Amniotic stem cell (primary cell): ENCODE data around the gene C7.
"Not testable (repeated sequence)": the region's sequence is repeated elsewhere in the genome, so short reads cannot be mapped to it uniquely, and the experiment has no call there.

ENCODE experiments used
- DNase-seq: peaks from one replicate; lab custom pipeline; 2025; lab: John Stamatoyannopoulos, UW

The C7 gene

DNA sequence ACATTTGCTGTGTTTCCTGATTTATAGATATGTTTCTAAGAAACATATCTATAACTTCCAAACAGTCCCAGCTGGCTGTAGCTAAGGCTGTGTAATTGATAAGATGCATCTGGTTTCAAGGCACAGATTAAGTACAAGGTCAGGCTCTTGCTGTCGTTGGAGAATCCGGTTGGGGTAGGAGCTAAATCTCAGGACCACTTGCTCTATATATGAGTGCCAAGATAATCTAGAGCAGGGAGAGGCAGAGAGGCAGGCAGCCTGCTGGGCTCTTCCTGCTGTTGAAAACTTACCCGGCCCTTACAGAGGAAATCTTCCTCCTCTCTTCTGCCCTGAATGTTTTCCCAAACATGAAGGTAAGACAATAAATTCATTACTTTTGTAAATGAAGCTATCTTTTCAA, at the start of gene C7:
C7 (plus strand) TSS at position 234 of the 400 bp plus-strand sequence; CDS start at position 348, 114 bp downstream.
- no peak for DNase-seq

DNA sequence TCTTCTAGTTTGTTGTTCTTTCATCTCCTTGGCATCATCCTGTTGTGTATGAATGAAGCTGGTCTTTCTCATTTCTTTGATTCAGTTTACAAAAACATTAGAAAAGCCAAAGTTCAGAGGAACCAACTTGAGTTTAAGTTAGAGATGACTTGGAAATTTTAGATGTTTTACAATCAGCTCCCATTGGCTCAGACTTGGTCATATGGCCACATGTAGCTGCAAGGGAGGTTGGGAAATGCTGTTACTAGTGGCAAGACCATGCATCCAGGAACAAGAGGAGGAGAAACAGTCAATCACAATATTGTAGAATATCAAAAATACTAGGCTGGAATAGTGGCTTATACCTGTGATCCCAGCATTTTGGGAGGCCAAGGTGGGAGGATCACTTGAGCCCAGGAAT, 48.6 kb upstream of the C7 start:
- DNase-seq = no peak

DNA sequence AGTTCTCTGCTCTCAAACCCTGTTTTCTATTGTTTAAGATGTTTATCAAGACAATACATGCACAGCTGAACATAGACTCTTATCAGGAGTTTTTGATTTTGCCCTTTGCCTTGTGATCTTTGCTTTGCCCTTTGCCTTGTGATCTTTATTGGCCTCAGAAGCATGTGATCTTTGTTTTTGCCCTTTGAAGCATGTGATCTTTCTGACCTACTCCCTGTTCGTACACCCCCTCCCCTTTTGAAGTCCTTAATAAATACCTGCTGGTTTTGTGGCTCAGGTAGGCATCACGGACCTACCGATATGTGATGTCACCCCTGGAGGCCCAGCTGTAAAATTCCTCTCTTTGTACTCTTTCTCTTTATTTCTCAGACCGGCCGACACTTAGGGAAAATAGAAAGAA, 44.3 kb upstream of the C7 start:
- not testable (repeated sequence) for DNase-seq

DNA sequence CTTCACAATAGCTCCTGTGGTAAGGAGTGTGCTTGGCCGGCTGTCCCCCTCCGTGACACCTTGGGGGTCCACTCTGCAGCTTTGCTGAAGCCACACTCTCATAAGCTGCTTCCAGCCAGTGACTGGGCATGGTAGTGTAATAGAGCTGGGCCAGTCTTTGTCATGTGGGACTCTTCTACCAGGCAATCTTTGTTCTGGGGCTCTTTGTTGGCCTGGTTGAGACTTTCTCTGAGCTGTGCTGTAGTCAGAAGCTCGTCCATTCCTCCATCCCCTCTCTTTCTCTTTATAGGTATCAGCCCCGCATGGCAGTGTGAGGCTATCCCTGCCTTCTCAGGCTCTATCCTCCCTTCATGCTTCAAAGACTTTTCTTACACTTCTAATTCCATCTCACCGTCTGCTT, 42.5 kb upstream of the C7 start:
- no peak for DNase-seq

DNA sequence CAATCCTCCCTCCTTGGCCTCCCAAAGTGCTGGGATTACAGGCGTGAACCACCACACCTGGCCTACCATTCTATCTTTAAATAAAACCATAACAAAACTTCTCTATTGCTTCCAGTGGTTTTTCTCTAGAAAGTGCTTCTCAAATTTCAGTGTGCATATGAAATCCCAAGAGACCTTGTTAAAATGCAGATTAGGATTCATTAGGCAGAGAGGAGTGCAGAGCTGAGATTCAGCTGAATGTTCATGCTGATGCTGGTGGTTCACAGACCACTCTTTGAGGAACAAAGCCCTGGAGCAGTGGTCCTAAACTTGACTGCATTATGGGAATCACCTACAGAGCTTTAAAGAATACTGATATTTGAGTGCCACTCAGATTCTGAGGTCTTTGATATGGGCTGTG, 39.9 kb upstream of the C7 start:
- no peak for DNase-seq

DNA sequence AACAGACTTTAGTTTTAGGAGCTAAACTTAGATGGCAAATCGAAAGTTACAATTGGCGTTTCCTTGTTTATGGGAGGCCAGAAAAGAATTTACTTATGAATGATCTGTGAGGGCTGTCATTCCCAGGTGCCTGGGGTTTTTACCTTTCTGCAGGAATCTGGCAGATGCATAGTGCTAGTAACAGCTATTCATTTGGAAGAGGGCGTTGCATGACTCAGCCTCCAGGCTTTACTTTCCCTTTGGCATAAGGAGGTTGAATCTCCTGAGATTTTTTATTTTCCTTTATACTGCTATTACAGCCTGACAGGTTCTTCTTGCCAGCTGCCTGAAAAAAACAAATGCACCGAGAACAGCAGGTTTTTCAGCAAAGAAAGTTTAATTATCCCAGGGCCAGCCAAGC, 38.1 kb upstream of the C7 start:
- no peak for DNase-seq

DNA sequence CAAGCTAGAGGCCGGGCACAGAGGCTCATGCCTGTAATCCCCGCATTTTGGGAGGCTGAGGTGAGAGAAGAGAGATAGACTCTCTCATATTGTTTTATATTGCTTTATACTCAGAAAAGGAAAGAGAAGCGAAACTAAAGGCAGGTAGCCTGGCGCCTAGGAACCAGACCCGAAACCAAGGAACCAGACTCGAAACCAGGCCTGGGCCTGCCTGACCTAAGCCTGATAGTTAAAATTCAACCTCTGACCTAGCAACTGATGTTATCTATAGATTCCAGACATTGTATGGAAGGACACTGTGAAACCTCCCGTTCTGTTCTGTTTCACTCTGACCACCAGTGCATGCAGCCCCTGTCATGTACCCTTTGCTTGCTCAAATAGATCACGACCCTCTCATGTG, 37.0 kb upstream of the C7 start:
- not testable (repeated sequence) for DNase-seq

DNA sequence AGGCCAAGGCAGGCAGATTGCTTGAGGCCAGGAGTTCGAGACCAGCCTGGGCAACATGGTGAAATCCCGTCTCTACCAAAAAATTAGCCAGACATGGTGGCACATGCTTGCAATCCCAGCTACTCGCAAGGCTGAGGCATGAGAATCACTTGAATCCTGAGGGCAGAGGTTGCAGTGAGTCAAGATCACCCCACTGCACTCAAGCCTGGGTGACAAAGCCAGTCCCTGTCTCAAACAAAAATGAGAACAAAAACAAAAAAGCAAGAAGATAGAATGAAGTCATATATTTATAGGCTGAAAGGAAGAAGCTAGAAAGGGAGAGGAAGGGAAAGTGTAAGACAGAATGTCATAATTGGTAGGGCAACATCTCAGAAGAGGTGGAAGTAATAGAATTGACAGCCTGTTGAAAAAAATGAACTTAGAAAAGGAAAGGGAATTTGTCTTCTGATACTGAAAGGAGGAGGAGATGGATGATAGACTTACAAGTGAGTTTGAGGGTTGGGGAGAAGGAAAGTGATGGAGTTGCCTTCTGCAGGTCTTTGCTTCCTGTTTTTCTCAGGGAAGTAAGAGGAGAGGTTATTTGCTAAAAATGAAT, 35.9 kb upstream of the C7 start:
- DNase-seq = no peak

DNA sequence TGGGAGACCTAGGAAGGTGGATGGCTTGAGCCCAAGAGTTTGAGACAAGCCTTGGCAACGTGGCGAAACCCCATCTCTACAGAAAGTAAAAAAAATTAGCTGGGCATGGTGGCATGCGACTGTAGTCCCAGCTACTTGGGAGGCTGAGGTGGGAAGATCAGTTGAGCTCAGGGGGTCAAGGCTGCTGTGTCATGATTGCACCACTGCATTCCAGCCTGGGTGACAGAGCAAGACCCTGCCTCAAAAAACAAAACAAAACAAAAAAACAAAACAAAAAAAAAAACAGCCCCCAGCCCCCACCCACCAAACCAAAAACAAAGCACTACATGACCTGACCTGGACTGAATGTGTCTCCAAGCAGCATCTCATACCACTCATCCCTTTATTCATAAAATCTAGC, 33.3 kb upstream of the C7 start:
- no peak for DNase-seq

DNA sequence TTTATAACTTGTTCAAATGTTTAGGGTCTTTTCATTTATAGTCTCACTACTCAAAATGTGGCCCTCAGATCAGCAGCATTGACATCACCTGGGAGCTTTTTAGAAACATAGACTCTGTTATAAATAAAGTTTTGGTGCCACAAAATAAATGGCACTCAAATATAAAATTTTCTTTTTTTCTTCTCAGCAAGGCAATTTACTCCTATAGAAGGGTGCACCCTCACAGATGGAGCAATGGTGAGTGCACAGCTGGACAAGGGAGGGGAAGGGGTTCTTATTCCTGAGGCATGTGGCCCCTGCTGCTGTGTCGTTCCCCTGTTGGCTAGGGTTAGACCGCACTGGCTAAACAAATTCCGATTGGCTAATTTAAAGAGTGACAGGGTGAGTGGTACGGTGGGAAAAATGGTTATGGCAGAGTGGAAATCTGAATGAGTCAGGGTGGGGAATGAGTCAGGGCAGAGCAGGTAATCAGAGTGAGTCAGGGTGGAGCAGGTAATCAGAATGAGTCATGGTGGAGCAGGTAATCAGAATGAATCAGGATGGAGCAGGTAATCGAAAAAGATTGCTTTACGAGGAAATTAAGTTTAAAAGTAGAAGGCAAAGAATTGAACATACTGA, 31.8 kb upstream of the C7 start:
- DNase-seq = no peak

DNA sequence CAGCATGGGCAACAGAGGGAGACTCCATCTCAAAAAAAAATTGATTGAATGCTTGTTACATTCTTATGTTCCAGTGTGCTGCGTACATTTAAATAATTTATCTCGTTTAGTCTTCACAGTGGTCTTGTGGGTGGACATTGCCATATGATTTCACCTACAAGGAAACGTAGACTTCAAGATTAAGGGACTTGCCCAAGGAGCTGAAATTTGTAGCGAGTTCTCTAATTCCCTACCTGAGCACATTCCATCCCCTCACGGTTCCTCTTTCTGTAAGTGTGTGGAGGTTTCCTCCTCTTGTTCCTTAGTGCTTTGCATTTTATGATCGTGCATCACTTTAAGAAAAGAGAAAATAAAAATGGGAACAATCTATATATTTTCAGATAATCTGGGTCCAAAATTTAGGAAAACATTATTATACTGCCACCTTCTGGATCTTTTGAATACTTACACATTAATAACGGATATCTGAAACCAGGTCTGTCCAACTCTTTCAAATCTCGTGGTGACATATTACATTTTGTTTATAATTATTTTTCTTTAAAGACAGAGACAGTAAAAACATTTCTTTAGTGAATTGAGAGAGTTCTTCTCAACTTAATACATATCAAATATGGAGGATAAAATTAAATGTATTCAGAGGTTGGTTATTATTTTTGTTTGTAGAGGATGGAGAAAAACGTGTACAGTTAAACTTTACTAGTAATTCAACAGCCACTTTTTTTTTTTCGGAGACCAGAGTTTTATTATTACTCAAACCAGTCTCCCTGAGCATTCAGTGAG, 29.9 kb upstream of the C7 start:
- DNase-seq = peak; percentile 3

DNA sequence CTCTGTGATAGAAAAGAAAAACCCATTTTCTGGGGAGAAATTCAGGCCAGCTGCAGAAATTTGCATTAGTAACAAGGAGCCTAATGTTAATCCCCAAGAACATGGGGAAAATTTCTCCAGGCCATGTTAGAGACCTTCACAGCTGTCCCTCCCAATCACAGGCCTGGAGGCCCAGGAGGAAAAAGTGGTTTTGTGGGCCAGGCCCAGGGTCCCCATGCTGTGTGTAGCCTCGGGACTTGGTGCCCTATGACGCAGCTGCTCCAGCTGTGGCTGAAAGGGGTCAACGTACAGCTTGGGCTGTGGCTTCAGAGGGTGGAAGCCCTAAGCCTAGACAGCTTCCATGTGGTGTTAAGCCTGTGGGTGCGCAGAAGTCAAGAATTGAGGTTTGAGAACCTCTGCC, 27.0 kb upstream of the C7 start:
- DNase-seq = no peak

DNA sequence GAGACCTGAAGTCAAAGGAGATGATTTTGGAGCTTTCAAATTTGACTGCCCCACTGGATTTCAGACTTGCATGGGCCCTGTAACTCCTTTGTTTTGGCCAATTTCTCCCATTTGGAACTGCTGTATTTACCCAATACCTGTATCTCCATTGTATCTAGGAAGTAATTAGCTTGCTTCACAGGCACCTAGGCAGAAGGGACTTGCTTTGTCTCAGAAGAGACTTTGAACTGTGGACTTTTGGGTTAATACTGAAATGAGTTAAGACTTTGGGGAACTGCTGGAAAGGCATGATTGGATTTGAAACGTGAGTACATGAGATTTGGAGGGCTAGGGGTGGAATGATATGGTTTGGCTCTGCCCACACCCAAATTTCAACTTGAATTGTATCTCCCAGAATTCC, 26.2 kb upstream of the C7 start:
- not testable (repeated sequence) for DNase-seq

DNA sequence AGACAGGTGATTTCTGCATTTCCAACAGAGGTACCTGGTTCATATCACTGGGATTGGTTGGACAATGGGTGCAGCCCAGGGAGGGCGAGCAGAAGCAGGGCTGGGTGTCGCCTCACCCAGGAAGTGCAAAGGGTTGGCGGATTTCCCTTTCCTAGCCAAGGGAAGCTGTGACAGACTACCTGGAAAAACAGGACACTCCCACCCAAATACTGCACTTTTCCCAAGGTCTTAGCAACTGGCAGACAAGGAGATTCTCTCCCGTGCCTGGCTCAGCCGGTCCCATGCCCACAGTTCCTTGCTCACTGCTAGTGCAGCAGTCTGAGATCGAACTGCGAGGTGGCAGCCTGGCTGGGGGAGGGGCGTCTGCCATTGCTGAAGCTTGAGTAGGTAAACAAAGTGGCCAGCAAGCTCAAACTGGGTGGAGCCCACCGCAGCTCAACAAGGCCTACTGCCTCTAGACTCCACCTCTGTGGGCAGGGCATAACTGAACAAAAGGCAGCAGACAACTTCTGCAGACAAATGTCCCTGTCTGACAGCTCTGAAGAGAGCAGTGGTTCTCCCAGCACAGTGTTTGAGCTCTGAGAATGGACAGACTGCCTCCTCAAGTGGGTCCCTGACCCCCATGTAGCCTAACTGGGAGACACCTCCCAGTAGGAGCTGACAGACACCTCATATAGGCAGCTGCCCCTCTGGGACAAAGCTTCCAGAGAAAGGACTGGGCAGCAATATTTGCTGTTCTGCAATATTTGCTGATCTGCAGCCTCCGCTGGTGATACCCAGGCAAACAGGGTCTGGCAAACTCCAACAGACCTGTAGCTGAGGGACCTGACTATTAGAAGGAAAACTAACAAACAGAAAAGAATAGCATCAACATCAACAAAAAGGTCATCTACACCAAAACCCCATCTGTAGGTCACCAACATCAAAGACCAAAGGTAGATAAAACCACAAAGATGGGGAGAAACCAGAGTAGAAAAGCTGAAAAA, 13.6 kb upstream of the C7 start:
- DNase-seq = not testable (repeated sequence)

DNA sequence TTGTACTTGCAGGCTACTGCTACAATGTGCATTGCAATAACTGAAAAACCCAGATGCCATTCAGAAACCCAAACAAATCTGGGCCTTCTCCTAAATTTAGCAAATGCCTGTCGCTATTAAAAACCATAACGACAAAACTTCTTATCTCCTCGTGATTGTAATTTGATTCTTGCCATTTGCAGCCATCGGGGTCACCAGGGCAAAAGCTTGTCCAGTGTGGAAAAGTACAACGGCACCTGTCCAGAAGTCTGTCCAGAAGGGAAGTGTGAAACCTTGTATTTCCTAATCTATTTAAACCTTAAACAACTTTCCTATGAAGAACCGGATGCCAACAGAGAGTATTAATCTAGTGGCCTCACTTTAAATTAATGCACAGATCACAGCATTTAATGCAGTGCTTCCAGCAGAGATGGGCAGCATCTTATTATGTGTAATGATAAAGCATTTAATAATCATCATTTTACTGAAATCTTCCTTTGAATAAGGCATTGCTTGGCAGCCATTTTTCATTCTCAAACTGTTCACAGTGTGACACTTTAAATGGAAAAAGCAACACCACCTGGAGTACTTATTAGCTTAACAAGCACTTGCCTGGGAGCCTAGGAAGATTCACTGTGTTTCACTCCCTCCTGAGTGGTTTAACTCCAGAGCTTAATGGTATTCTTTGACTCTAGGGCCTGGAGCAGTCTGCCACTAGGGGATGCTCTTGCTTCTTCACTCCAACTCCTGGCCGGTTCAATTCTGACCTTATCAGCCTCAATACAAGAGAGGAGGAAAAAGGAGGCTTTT, 4.9 kb upstream of the C7 start:
- DNase-seq = peak; percentile 56

DNA sequence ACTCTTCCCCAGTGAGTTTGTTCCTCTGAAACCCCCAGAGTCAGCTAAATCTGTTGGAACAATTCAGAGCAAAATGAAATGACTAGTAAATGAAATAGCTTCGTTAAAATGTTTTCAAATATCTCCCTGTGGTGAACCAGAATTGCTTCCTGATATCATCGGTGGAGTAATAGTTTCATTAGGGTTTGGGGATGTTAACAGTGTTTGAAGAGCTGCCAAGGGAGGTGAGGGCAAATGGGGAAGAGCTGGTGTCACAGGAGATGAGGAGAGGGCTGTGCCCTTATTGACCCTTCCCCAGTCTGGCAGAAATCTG, 4.3 kb upstream of the C7 start:
- DNase-seq = no peak

DNA sequence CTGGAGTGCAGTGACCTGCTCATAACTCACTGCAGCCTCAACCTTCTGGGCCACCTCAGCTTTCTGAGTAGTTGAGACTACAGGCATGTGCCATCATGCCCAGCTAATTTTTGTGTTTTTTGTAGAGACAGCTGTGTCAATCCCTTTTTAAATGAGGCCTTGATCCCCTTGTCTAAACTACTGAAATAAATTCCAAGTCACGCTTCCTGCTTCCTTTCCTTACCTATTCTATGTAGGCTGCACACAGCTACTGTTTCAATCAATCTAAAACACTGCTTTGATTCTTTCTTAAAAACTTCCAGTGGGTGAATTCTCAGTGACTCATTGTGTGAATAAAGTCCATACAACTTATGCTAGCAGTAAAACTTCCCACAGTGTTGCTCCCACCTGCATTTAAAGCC, 2.9 kb upstream of the C7 start:
- DNase-seq = no peak

DNA sequence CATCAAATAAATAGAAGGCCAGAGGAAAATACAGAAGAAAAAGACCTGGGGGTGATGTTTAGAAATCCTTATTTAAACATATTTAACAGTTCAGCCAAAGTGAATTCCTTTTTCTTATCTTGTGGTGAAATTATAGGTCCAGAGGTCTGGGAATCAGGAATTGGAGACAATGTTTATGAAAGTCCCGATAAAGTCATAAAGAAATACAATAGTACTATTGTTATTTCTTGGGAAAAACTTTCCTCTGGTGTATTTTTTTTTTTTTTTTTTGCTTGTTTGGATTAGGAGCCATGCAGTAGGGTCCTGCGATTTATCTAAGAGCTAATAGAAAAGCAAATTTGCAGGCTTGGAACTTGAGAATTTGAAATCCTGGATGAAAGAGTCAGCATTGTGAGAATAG, 426 bp downstream of the C7 start:
- DNase-seq = no peak

DNA sequence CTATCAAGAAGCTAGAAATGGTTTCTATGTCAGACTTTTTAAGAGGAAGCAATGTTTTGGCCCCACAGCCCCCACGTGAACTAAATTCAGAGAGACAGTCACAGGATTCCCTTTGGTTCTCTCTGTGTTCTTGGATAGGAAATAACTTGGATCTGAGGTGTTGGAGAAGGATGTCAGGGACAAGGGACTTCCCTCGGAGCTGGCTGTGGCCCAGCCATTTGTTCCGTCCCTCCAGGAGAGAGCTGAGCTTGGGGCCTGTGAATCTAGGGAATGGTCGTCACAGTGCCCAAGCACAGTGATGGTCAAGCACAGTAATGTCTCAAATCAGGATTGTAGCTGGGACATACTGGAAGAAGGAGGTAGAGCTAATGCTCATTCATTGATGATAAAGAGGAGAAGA, 2.0 kb downstream of the C7 start:
- DNase-seq = no peak

DNA sequence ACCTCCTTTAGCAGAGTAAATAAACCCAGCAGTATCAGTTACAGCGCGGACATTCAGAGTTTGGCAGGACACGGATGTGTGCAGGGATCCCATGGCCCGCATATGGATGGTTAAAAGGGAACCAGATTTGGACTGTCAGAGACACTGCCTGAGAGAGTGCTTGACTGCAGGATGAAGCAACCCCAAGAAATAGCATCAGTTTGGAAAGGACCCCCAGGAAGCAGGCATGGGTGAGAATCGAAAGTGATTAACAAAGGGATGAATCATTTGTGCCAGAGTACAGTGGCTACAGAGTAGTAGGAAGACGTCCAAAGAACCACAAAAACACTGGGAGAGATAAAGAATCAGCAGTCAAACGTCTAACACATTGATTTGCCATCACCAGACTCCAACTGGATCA, 5.5 kb downstream of the C7 start:
- DNase-seq = no peak

DNA sequence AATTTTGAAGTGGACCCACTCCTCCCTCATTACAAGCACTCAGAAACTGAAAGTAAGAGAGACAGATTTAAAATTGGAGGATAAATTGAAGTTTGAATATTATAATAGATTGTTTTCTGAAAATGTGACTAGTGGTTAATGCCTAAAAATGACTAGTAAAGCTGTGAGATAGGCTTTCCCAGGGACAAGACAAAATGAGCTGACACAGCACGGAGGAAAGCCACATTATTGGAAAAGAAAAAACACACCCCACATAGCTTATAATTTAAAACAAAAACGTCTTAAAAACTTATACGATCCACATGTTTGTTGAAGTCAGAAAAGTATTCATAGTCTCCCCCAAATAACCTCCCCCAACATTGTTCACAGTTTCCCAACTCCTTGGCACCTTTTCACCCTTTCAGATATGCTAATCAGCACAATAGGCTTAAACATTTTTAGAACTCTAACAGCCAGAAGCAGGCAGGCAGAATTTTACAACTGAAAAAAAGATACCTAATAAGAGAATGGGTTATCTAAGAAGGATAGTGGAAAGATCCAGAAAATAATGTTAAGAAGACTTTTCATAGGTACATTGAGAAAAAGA, 6.1 kb downstream of the C7 start:
- no peak for DNase-seq
